MCF 10A (cell line): ENCODE measurements around the gene DGKH. TPM values are rescaled to one million over a fixed set of nuclear protein-coding genes. Genes with fewer than 3 reads are reported as not detected.

ENCODE experiments used
- BruUV-seq: library from RNA; stranded (reverse); fragments of 400-500 nt; replicated peaks from 2 replicates; lab custom pipeline; 2021; lab: Mats Ljungman, UMichigan
- CTCF ChIA-PET: fragments of 300-600 bp; sonication (Branson Sonifier 250); formaldehyde crosslinking; extraction: SDS; loops from one replicate; lab custom pipeline; 2021; ENCODE audit warnings: antibody characterized with exemption, inconsistent platforms; lab: Yijun Ruan, JAX
- POLR2A ChIA-PET: fragments of 300-600, 350-650 bp; sonication (Branson Sonifier 250); formaldehyde crosslinking; extraction: SDS; loops from one replicate; lab custom pipeline; 2020; ENCODE audit warnings: antibody characterized with exemption, inconsistent platforms; lab: Yijun Ruan, JAX
- DNase-seq: peaks from one replicate; pipeline ENCODE4 v3.0.0-alpha.2; 2018; ENCODE audit not compliant: unreplicated experiment
- H3K27ac Mint-ChIP-seq: one replicate; pipeline ENCODE4 v1.8.0; 2022; ENCODE audit warnings: mild to moderate bottlenecking, low read depth, mixed read lengths; ENCODE audit not compliant: unreplicated experiment
- H3K27me3 Mint-ChIP-seq: one replicate; pipeline ENCODE4 v1.8.0; 2022; ENCODE audit warnings: mixed read lengths; ENCODE audit not compliant: insufficient read depth, unreplicated experiment
- H3K36me3 Mint-ChIP-seq: one replicate; pipeline ENCODE4 v1.8.0; 2022; ENCODE audit warnings: mild to moderate bottlenecking, moderate library complexity, mixed read lengths; ENCODE audit not compliant: insufficient read depth, unreplicated experiment
- H3K4me1 Mint-ChIP-seq: one replicate; pipeline ENCODE4 v1.8.0; 2022; ENCODE audit warnings: mixed read lengths; ENCODE audit not compliant: insufficient read depth, unreplicated experiment
- H3K4me3 Mint-ChIP-seq: one replicate; pipeline ENCODE4 v1.8.0; 2022; ENCODE audit warnings: mild to moderate bottlenecking, moderate library complexity, mixed read lengths; ENCODE audit not compliant: unreplicated experiment
- H3K9me3 Mint-ChIP-seq: one replicate; pipeline ENCODE4 v1.8.0; 2022; ENCODE audit warnings: mixed read lengths; ENCODE audit not compliant: unreplicated experiment
- CTCF ChIP-seq: fragments of 200-600 bp; IDR thresholded peaks from one replicate; pipeline ENCODE4 v1.8.0; 2022; ENCODE audit warnings: antibody characterized with exemption, mild to moderate bottlenecking; ENCODE audit not compliant: unreplicated experiment
- intact Hi-C: fragments of 100-400 bp; cut with micrococcal nuclease; formaldehyde crosslinking; loops from 2 replicates; pipeline ENCODE4 v1.14.1; 2022
- total RNA-seq: library from RNA; stranded (reverse); gene quantifications from 2 replicates; pipeline ENCODE4 v1.2.3, GENCODE V29; 2022

Gene DGKH
- total RNA-seq, 1 experiment from 2014 or later, result 22.3 TPM

DNA sequence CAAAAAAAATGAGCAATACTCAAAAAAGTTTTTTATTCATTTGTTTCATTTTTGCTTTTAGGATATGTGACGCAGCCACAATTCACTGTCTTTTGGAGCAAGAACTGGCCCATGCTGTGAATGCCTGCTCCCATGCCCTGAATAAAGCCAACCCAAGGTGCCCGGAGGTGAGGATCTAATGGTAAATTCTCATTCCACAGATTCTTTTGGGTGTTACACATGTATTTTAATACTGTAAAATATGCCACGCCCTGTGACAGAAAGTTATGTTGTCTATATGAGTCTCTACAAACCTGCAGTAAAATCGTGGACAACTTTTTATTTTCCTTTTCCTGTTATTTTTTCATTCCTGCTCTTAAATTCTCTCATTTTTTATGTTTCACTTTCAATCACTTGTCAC, 166.0 kb downstream of the DGKH start:
- DNase-seq, result peak; percentile 8
- no peaks in the 10 kb centered on the region for H3K27me3 Mint-ChIP-seq
- ChIA-PET POLR2A (interaction anchor here (1.0 kb wide), 1 partner anchor 10 kb away, joined by 3 read pairs; no protein-coding TSS in a partner anchor), CTCF (interaction anchor here (1.4 kb wide), 1 partner anchor 103 kb away, joined by 3 read pairs; no protein-coding TSS in a partner anchor)
- H3K4me3 Mint-ChIP-seq, result peak overlapping the region; percentile 25
- H3K4me1 Mint-ChIP-seq, result peaks cover 24% of the 10 kb centered on the region
- no TSS peak for BruUV-seq
- no peak for TF ChIP-seq CTCF
- peaks cover 28% of the 10 kb centered on the region for H3K36me3 Mint-ChIP-seq
- peak overlapping the region; percentile 10 for H3K27ac Mint-ChIP-seq
- intact Hi-C loops, result loop anchor here (10.0 kb wide), 2 partner anchors 170 to 310 kb away; partner anchors contain the start of gene DGKH
- H3K9me3 Mint-ChIP-seq, result peaks cover 6% of the 10 kb centered on the region

DNA sequence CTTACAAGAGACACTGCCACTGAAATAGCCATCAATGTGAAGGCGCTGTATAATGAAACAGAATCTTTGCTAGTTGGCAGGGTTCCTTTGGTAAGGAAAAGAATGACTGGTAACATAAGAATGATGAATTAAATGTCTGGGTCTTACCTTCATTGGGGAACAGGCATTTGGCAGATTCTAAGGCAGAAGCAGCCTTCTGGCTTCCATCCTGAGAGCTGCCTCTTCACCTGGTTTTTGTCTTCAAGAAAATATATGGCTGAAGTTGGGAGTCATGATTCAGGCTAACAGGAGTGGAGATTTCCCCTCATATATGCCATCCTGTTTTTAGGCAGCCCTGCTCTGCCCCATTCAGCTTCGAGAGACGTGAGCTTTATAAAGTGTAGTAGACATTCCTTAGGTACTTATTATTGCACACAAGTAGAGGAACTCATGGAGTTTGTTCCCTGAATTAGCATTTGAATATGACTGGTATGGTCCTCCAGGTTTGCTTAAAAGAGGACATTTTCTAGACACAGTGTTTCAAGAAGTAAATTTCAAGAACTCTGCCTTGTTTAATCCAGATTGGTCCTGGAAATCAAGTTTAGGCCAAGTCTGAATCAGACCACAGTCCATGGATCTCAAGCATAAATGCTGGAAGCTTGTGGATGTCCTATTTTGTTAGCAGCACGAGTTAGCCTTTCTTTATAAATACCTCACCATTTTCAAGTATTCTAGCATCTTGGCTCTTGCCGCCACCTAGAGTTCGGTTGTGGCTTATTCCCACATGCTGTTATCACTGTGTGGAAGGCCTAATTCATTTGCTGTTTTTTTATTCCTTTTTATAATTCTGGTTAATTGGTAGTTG, 167.4 kb downstream of the DGKH start:
- no peak overlapping the region for H3K4me3 Mint-ChIP-seq
- BruUV-seq, result no TSS peak
- H3K36me3 Mint-ChIP-seq, result peaks cover 26% of the 10 kb centered on the region
- H3K27me3 Mint-ChIP-seq, result no peaks in the 10 kb centered on the region
- no peak overlapping the region for H3K27ac Mint-ChIP-seq
- DNase-seq, result peak; percentile 49
- H3K4me1 Mint-ChIP-seq, result peaks cover 24% of the 10 kb centered on the region
- intact Hi-C loops, result loop anchor here (2.0 to 10.0 kb wide), 5 partner anchors 103 to 805 kb away; partner anchors contain the start of gene DGKH
- CTCF ChIA-PET, result interaction anchor here (0.6 to 1.6 kb wide), 14 partner anchors 9 to 559 kb away, joined by 3 to 10 read pairs (median 3); no protein-coding TSS in a partner anchor
- POLR2A ChIA-PET, result interaction anchor here (0.5 kb wide), 1 partner anchor 57 kb away, joined by 3 read pairs; no protein-coding TSS in a partner anchor
- H3K9me3 Mint-ChIP-seq, result peaks cover 6% of the 10 kb centered on the region
- peak; percentile 47 for TF ChIP-seq CTCF

DNA sequence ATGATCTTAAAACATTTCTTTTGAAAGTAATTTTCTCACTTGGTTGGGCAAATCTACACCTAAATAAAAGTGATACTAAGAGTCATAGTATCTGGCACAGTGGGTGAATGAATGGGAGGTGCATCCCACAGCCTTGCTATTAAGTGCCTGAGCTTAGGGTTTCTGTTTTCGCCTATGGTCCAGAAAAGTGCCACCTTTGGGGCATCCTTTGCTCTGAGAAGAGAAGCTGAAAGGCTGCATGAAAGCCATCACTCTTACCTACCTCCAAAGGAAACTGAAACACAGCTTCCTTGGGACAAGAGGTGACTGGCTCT, 167.9 kb downstream of the DGKH start:
- BruUV-seq, result no TSS peak
- no peak overlapping the region for H3K4me3 Mint-ChIP-seq
- no peak for TF ChIP-seq CTCF
- H3K9me3 Mint-ChIP-seq, result peaks cover 6% of the 10 kb centered on the region
- intact Hi-C loops, result loop anchor here (2.0 to 10.0 kb wide), 5 partner anchors 104 to 806 kb away; partner anchors contain the start of gene DGKH
- no peaks in the 10 kb centered on the region for H3K27me3 Mint-ChIP-seq
- POLR2A ChIA-PET, result interaction anchor here (0.5 kb wide), 1 partner anchor 57 kb away, joined by 3 read pairs; no protein-coding TSS in a partner anchor
- DNase-seq, result no peak
- H3K36me3 Mint-ChIP-seq, result peaks cover 21% of the 10 kb centered on the region
- H3K4me1 Mint-ChIP-seq, result peaks cover 24% of the 10 kb centered on the region
- CTCF ChIA-PET, result interaction anchor here (0.6 to 1.6 kb wide), 11 partner anchors 8 to 552 kb away, joined by 3 to 10 read pairs (median 3); no protein-coding TSS in a partner anchor
- no peak overlapping the region for H3K27ac Mint-ChIP-seq

GRCh38 chr13:42218576-42218975, 170.1 kb downstream of the DGKH start:
- no peaks in the 10 kb centered on the region for H3K9me3 Mint-ChIP-seq
- H3K4me1 Mint-ChIP-seq, result peaks cover 16% of the 10 kb centered on the region
- TF ChIP-seq CTCF, result no peak
- no peaks in the 10 kb centered on the region for H3K27me3 Mint-ChIP-seq
- no TSS peak for BruUV-seq
- H3K4me3 Mint-ChIP-seq, result no peak overlapping the region
- peak; percentile 32 for DNase-seq
- intact Hi-C loops, result loop anchor here (5.0 to 10.0 kb wide), 4 partner anchors 106 to 551 kb away; partner anchors contain the start of gene DGKH
- H3K36me3 Mint-ChIP-seq, result peaks cover 24% of the 10 kb centered on the region
- CTCF ChIA-PET, result interaction anchor here (0.6 to 1.0 kb wide), 2 partner anchors 87 to 808 kb away, joined by 3 to 4 read pairs; no protein-coding TSS in a partner anchor
- POLR2A ChIA-PET, result interaction anchor here (1.2 kb wide), 1 partner anchor 54 kb away, joined by 3 read pairs; no protein-coding TSS in a partner anchor
- peak overlapping the region; percentile 16 for H3K27ac Mint-ChIP-seq
